GM23338 (cell line): Measurements from ENCODE around the gene TNNT1. TPM values are rescaled to one million over a fixed set of nuclear protein-coding genes. Genes with fewer than 3 reads are reported as not detected.

Source experiments
- ATAC-seq: fragments of 200-7000 bp; cut with Tn5 transposase; 3 replicates; pipeline ENCODE4 v1.9.1; 2020
- DNase-seq: peaks from one replicate; pipeline ENCODE4 v3.0.0-alpha.2; 2015; ENCODE audit warnings: low spot score
- H2AFZ ChIP-seq: fragments of 200-600 bp; sonication (generic); 2 replicates; pipeline ENCODE4 v1.8.0; 2016; ENCODE audit warnings: antibody characterized with exemption, mild to moderate bottlenecking, moderate library complexity
- H3F3A ChIP-seq: fragments of 200-600 bp; sonication (generic); replicated peaks from 2 replicates; pipeline ENCODE4 v1.8.0; 2017; ENCODE audit warnings: antibody characterized with exemption, mixed run types, low read depth
- H3K27ac ChIP-seq: fragments of 200-600 bp; sonication (generic); 2 replicates; pipeline ENCODE4 v1.6.1; 2016; ENCODE audit warnings: low read depth
- H3K27me3 ChIP-seq: fragments of 200-600 bp; sonication (generic); 2 replicates; pipeline ENCODE4 v1.8.0; 2016; ENCODE audit warnings: mild to moderate bottlenecking, mixed run types, moderate library complexity; ENCODE audit not compliant: insufficient read depth
- H3K36me3 ChIP-seq: fragments of 200-600 bp; sonication (generic); 2 replicates; pipeline ENCODE4 v1.8.0; 2016; ENCODE audit warnings: mild to moderate bottlenecking; ENCODE audit not compliant: insufficient read depth
- H3K4me1 ChIP-seq: fragments of 200-600 bp; sonication (generic); 2 replicates; pipeline ENCODE4 v1.8.0; 2016; ENCODE audit warnings: mild to moderate bottlenecking, moderate library complexity; ENCODE audit not compliant: insufficient read depth
- H3K4me2 ChIP-seq: fragments of 200-600 bp; sonication (generic); 2 replicates; pipeline ENCODE4 v1.7.1; 2017; ENCODE audit warnings: mixed run types
- H3K4me3 ChIP-seq: fragments of 200-600 bp; sonication (generic); 2 replicates; pipeline ENCODE4 v1.6.1; 2016; ENCODE audit warnings: mixed run types
- H3K79me2 ChIP-seq: fragments of 200-600 bp; sonication (generic); replicated peaks from 2 replicates; pipeline ENCODE4 v1.8.0; 2017; ENCODE audit warnings: mild to moderate bottlenecking; ENCODE audit not compliant: insufficient read depth
- H3K9me2 ChIP-seq: fragments of 200-600 bp; sonication (generic); 2 replicates; pipeline ENCODE4 v1.8.0; 2017; ENCODE audit not compliant: insufficient read depth
- H4K20me1 ChIP-seq: fragments of 200-600 bp; sonication (generic); replicated peaks from 2 replicates; pipeline ENCODE4 v1.8.0; 2017; ENCODE audit warnings: mild to moderate bottlenecking; ENCODE audit not compliant: insufficient read depth
- H3K27ac Mint-ChIP-seq: 2 replicates; pipeline ENCODE4 v1.8.0; 2020; ENCODE audit warnings: inconsistent platforms, mild to moderate bottlenecking, moderate library complexity, mixed read lengths
- H3K27me3 Mint-ChIP-seq: 3 replicates; pipeline ENCODE4 v1.8.0; 2022; ENCODE audit warnings: low read depth, mild to moderate bottlenecking, moderate library complexity, mixed read lengths, inconsistent platforms; ENCODE audit not compliant: insufficient read depth, poor library complexity
- H3K36me3 Mint-ChIP-seq: 3 replicates; pipeline ENCODE4 v1.8.0; 2021; ENCODE audit warnings: low read depth, mild to moderate bottlenecking, inconsistent platforms, moderate library complexity, mixed read lengths
- H3K4me1 Mint-ChIP-seq: 3 replicates; pipeline ENCODE4 v1.8.0; 2020; ENCODE audit warnings: mild to moderate bottlenecking, inconsistent platforms, mixed read lengths
- H3K4me3 Mint-ChIP-seq: 3 replicates; pipeline ENCODE4 v1.8.0; 2021; ENCODE audit warnings: moderate library complexity, mild to moderate bottlenecking, inconsistent platforms, mixed read lengths
- H3K9me3 Mint-ChIP-seq: 3 replicates; pipeline ENCODE4 v1.8.0; 2020; ENCODE audit warnings: moderate library complexity, mild to moderate bottlenecking, inconsistent platforms, mixed read lengths
- EZH2phosphoT487 ChIP-seq: fragments of 200-600 bp; sonication (generic); IDR thresholded peaks from one replicate; pipeline ENCODE4 v1.8.1; 2018; ENCODE audit warnings: antibody characterized with exemption; ENCODE audit not compliant: unreplicated experiment
- JUNB ChIP-seq: IDR thresholded peaks from one replicate; pipeline ENCODE4 v1.6.1; 2016; ENCODE audit warnings: antibody characterized with exemption; ENCODE audit not compliant: unreplicated experiment
- NANOG ChIP-seq: IDR thresholded peaks from 2 replicates; pipeline ENCODE4 v1.6.1; 2016; ENCODE audit warnings: antibody characterized with exemption, borderline replicate concordance
- POLR2AphosphoS5 ChIP-seq: IDR thresholded peaks from 2 replicates; pipeline ENCODE4 v1.6.1; 2016; ENCODE audit warnings: antibody characterized with exemption, low read depth
- STAT1 ChIP-seq: IDR thresholded peaks from one replicate; pipeline ENCODE4 v1.6.1; 2016; ENCODE audit warnings: antibody characterized with exemption; ENCODE audit not compliant: unreplicated experiment
- ZNF114 ChIP-seq: fragments of 250-450 bp; sonication (Bioruptor Pico); IDR thresholded peaks from 2 replicates; pipeline ENCODE4 v1.5.0; 2020; ENCODE audit warnings: mild to moderate bottlenecking, moderate library complexity
- ZNF331 ChIP-seq: fragments of 250-450 bp; sonication (Bioruptor Pico); IDR thresholded peaks from 2 replicates; pipeline ENCODE4 v1.5.0; 2020; ENCODE audit warnings: low read depth, mild to moderate bottlenecking, moderate library complexity
- polyA plus RNA-seq: library from polyadenylated mRNA; unstranded; fragments of >200 nt; fragmentation: Nextera tagmentation; extraction: Ambion mirVana; gene quantifications from 2 replicates; pipeline ENCODE4 v1.2.1, GENCODE V29; 2016
- total RNA-seq: library from RNA; depleted of rRNA; stranded (reverse); fragments of >200 nt; shearing (Covaris generic); gene quantifications from 2 replicates; pipeline ENCODE4 v1.2.3, GENCODE V29; 2014
- TF ChIP-seq, protein P1 (sequence below): IDR thresholded peaks from one replicate; pipeline ENCODE4 v1.6.1; 2018; ENCODE audit warnings: antibody characterized with exemption; ENCODE audit not compliant: unreplicated experiment
- TF ChIP-seq, protein P2 (sequence below), 2 experiments: fragments of 200-600 bp in 1 of 2; sonication (generic) in 1 of 2; conservative IDR thresholded peaks; 2 replicates each; pipeline versions ENCODE4 v1.5.1 to v1.6.1; 2016 to 2017; ENCODE audit warnings: antibody characterized with exemption in 2 of 2, low read depth in 2 of 2, mild to moderate bottlenecking in 2 of 2, moderate library complexity in 1 of 2

Gene TNNT1
- total and polyA plus RNA-seq, 2 experiments from 2014 or later = 59.3 to 150 TPM

DNA sequence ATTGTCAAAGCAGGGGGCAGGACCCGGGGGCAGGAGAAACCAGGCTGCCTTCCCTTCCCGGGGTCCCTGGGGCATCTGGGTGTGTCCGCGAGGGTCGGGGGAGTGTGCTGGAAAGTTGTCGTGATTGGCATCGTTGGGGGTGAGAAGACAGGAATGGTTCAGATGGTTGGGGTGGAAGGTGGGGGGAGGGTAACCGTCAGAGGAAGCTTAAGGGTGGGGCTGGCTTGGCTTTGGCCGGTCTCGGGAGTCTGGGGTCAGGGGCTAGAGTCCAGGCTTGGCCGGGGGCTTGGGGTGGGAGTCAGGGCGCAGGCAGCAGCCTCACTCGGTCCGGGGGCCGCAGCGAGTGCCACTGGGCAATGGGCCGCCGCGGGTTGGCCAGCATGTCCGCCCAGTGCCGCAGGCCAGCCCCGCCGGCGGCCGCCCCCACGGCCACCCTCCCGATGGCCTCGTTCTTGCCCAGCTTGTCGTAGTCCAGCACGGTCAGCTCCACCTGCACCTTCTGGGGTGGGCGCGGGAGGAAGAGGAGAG is 24.2 kb upstream of the TNNT1 start:
- peak overlapping the region; percentile 96 for H3K4me2 ChIP-seq
- H3F3A ChIP-seq = peaks cover 12% of the 10 kb centered on the region; the same call in 1 of the 2 replicates
- H3K27ac Mint-ChIP-seq = no peak overlapping the region
- H3K4me3 Mint-ChIP-seq = peak overlapping the region; percentile 77
- 0 out of 2 replicates have a peak, but pooled peaks cover 3% of the 10 kb centered on the region for H3K9me2 ChIP-seq
- H3K79me2 ChIP-seq = no peaks in the 10 kb centered on the region
- H3K36me3 Mint-ChIP-seq = no peaks in the 10 kb centered on the region; the same call in 2 of the 3 replicates
- no peaks in the 10 kb centered on the region for H3K36me3 ChIP-seq
- H3K27ac ChIP-seq = no peak overlapping the region
- peak overlapping the region; percentile 85 for H3K4me3 ChIP-seq
- peaks cover 22% of the 10 kb centered on the region for H3K4me1 Mint-ChIP-seq
- peaks cover 6% of the 10 kb centered on the region; the same call in 2 of the 3 replicates for H3K9me3 Mint-ChIP-seq
- ATAC-seq (peak; percentile 5; the same call in 2 of the 3 replicates), DNase-seq (no peak)
- TF ChIP-seq POLR2AphosphoS5 = no peak
- TF ChIP-seq ZNF114 (CRISPR knock-in tag) = no peak
- no peak for TF ChIP-seq ZNF331 (CRISPR knock-in tag)
- no peak for TF ChIP-seq NANOG
- TF ChIP-seq, protein P1, sequence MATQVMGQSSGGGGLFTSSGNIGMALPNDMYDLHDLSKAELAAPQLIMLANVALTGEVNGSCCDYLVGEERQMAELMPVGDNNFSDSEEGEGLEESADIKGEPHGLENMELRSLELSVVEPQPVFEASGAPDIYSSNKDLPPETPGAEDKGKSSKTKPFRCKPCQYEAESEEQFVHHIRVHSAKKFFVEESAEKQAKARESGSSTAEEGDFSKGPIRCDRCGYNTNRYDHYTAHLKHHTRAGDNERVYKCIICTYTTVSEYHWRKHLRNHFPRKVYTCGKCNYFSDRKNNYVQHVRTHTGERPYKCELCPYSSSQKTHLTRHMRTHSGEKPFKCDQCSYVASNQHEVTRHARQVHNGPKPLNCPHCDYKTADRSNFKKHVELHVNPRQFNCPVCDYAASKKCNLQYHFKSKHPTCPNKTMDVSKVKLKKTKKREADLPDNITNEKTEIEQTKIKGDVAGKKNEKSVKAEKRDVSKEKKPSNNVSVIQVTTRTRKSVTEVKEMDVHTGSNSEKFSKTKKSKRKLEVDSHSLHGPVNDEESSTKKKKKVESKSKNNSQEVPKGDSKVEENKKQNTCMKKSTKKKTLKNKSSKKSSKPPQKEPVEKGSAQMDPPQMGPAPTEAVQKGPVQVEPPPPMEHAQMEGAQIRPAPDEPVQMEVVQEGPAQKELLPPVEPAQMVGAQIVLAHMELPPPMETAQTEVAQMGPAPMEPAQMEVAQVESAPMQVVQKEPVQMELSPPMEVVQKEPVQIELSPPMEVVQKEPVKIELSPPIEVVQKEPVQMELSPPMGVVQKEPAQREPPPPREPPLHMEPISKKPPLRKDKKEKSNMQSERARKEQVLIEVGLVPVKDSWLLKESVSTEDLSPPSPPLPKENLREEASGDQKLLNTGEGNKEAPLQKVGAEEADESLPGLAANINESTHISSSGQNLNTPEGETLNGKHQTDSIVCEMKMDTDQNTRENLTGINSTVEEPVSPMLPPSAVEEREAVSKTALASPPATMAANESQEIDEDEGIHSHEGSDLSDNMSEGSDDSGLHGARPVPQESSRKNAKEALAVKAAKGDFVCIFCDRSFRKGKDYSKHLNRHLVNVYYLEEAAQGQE = no peak
- TF ChIP-seq, protein P2, sequence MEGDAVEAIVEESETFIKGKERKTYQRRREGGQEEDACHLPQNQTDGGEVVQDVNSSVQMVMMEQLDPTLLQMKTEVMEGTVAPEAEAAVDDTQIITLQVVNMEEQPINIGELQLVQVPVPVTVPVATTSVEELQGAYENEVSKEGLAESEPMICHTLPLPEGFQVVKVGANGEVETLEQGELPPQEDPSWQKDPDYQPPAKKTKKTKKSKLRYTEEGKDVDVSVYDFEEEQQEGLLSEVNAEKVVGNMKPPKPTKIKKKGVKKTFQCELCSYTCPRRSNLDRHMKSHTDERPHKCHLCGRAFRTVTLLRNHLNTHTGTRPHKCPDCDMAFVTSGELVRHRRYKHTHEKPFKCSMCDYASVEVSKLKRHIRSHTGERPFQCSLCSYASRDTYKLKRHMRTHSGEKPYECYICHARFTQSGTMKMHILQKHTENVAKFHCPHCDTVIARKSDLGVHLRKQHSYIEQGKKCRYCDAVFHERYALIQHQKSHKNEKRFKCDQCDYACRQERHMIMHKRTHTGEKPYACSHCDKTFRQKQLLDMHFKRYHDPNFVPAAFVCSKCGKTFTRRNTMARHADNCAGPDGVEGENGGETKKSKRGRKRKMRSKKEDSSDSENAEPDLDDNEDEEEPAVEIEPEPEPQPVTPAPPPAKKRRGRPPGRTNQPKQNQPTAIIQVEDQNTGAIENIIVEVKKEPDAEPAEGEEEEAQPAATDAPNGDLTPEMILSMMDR (conservative IDR thresholded peaks at IDR 0.05; ENCODE audit: low read depth in 2 of 2) = no peak
- peaks cover 9% of the 10 kb centered on the region; the same call in 1 of the 2 replicates for H3K4me1 ChIP-seq
- H3K27me3 Mint-ChIP-seq = peaks cover 33% of the 10 kb centered on the region
- H2AFZ ChIP-seq = peak overlapping the region; percentile 97
- H4K20me1 ChIP-seq = no peaks in the 10 kb centered on the region
- peaks cover 75% of the 10 kb centered on the region for H3K27me3 ChIP-seq

DNA sequence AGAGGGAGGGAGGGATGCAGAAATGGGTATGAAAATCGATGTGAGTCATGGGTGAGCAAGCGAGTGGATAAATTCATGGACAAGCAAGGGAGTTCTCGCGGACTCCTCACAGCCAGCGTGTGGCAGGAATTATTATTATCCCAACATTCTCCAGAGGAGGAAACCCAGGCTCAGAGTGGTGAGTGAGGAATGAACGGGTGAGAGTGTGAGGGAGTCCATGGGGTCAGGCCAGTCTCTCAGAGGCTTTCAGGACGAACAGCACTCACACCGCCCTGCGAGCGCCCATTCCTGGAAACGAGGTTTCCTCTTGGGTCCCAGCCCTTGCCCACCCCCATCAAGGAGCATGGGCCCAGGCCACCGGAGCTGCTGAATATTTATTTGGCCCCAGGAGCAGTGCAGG is 23.7 kb upstream of the TNNT1 start:
- Histone ChIP-seq H3K27me3 (peaks cover 75% of the 10 kb centered on the region), H3K36me3 (no peaks in the 10 kb centered on the region), H4K20me1 (no peaks in the 10 kb centered on the region), H3K79me2 (no peaks in the 10 kb centered on the region), H3K4me3 (peak overlapping the region; percentile 85), H3K4me2 (peak overlapping the region; percentile 96), H3K27ac (no peak overlapping the region), H2AFZ (peak overlapping the region; percentile 97), H3K9me2 (0 out of 2 replicates have a peak, but pooled peaks cover 3% of the 10 kb centered on the region), H3F3A (peaks cover 12% of the 10 kb centered on the region; the same call in 1 of the 2 replicates), H3K4me1 (peaks cover 9% of the 10 kb centered on the region; the same call in 1 of the 2 replicates)
- Mint-ChIP-seq H3K36me3 (no peaks in the 10 kb centered on the region; the same call in 2 of the 3 replicates), H3K27ac (no peak overlapping the region), H3K9me3 (peaks cover 6% of the 10 kb centered on the region; the same call in 2 of the 3 replicates), H3K27me3 (peaks cover 31% of the 10 kb centered on the region), H3K4me3 (peak overlapping the region; percentile 77), H3K4me1 (peaks cover 22% of the 10 kb centered on the region)
- TF ChIP-seq EZH2phosphoT487 (no peak), JUNB (no peak), ZNF331 (CRISPR knock-in tag) (no peak), STAT1 (no peak), ZNF114 (CRISPR knock-in tag) (no peak)
- TF ChIP-seq, protein P2 (conservative IDR thresholded peaks at IDR 0.05; ENCODE audit: low read depth in 2 of 2) = no peak
- TF ChIP-seq, protein P1 = no peak
- ATAC-seq = peak; percentile 8
- DNase-seq = no peak
